ENCODE results near the gene DIPK1B. TPM values are rescaled to one million over a fixed set of nuclear protein-coding genes. Genes with fewer than 3 reads are reported as not detected.

Gene DIPK1B
- polyA plus RNA-seq, 1 donor from 2014 or later = 65.1 TPM

DNA sequence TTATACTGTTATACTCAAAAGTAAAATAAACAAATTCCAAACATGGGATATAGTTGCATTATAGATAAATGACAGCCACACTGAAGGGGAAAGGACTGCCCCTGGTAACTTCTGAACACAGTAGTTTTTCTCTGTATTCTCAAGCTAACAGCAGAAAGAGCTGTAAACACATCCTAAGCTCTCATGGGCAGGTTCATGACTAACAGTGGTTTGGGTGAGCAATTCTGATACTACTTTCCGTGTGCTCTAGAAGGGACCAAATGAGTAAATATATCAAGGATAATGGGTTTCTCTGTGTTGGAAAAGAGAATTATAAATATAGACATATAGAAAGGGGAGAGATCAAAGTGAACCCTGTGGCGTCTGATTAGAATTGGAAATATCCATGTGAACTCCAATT lies 38.2 kb downstream of the DIPK1B start:
- Histone ChIP-seq H3K9me2 (ENCODE audit: insufficient read depth, low read length) (no peaks in the 10 kb centered on the region), H4K20me1 (ENCODE audit: insufficient read depth) (no peaks in the 10 kb centered on the region), H3K9me3 (ENCODE audit: low read length) (no peaks in the 10 kb centered on the region), H2AFZ (ENCODE audit: low read depth, low read length) (no peak overlapping the region), H3K79me2 (replicated peaks; ENCODE audit: insufficient read depth, low read length) (no peaks in the 10 kb centered on the region), H3K27ac (ENCODE audit: low read length) (no peak overlapping the region), H3K4me2 (ENCODE audit: low read length) (no peak overlapping the region), H3K36me3 (ENCODE audit: insufficient read depth, low read length) (no peaks in the 10 kb centered on the region), H3K27me3 (ENCODE audit: insufficient read depth, low read depth, low read length) (no peaks in the 10 kb centered on the region), H3F3A (ENCODE audit: insufficient read depth, low read length, poor library complexity, severe bottlenecking) (no peaks in the 10 kb centered on the region), H3K4me3 (ENCODE audit: low read length) (no peak overlapping the region), H3K9ac (ENCODE audit: low read length) (no peak overlapping the region)
- TF ChIP-seq EZH2 (IDR thresholded peaks at IDR 0.05; ENCODE audit: borderline replicate concordance, insufficient read depth, low read length, poor library complexity, severe bottlenecking) (no peak), RAD21 (conservative IDR thresholded peaks at IDR 0.05) (no peak), SMC3 (conservative IDR thresholded peaks at IDR 0.05; ENCODE audit: poor library complexity) (no peak), MXI1 (conservative IDR thresholded peaks at IDR 0.05; ENCODE audit: poor library complexity, severe bottlenecking) (no peak), EP300 (conservative IDR thresholded peaks at IDR 0.05; ENCODE audit: poor library complexity, severe bottlenecking) (no peak), TAF1 (IDR thresholded peaks at IDR 0.05; ENCODE audit: low read depth) (no peak)
- TF ChIP-seq, protein P1, sequence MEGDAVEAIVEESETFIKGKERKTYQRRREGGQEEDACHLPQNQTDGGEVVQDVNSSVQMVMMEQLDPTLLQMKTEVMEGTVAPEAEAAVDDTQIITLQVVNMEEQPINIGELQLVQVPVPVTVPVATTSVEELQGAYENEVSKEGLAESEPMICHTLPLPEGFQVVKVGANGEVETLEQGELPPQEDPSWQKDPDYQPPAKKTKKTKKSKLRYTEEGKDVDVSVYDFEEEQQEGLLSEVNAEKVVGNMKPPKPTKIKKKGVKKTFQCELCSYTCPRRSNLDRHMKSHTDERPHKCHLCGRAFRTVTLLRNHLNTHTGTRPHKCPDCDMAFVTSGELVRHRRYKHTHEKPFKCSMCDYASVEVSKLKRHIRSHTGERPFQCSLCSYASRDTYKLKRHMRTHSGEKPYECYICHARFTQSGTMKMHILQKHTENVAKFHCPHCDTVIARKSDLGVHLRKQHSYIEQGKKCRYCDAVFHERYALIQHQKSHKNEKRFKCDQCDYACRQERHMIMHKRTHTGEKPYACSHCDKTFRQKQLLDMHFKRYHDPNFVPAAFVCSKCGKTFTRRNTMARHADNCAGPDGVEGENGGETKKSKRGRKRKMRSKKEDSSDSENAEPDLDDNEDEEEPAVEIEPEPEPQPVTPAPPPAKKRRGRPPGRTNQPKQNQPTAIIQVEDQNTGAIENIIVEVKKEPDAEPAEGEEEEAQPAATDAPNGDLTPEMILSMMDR (IDR thresholded peaks at IDR 0.05; ENCODE audit: poor library complexity, severe bottlenecking) = no peak
- TF ChIP-seq, protein P2, sequence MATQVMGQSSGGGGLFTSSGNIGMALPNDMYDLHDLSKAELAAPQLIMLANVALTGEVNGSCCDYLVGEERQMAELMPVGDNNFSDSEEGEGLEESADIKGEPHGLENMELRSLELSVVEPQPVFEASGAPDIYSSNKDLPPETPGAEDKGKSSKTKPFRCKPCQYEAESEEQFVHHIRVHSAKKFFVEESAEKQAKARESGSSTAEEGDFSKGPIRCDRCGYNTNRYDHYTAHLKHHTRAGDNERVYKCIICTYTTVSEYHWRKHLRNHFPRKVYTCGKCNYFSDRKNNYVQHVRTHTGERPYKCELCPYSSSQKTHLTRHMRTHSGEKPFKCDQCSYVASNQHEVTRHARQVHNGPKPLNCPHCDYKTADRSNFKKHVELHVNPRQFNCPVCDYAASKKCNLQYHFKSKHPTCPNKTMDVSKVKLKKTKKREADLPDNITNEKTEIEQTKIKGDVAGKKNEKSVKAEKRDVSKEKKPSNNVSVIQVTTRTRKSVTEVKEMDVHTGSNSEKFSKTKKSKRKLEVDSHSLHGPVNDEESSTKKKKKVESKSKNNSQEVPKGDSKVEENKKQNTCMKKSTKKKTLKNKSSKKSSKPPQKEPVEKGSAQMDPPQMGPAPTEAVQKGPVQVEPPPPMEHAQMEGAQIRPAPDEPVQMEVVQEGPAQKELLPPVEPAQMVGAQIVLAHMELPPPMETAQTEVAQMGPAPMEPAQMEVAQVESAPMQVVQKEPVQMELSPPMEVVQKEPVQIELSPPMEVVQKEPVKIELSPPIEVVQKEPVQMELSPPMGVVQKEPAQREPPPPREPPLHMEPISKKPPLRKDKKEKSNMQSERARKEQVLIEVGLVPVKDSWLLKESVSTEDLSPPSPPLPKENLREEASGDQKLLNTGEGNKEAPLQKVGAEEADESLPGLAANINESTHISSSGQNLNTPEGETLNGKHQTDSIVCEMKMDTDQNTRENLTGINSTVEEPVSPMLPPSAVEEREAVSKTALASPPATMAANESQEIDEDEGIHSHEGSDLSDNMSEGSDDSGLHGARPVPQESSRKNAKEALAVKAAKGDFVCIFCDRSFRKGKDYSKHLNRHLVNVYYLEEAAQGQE (IDR thresholded peaks at IDR 0.05; ENCODE audit: borderline replicate concordance) = no peak

DNA sequence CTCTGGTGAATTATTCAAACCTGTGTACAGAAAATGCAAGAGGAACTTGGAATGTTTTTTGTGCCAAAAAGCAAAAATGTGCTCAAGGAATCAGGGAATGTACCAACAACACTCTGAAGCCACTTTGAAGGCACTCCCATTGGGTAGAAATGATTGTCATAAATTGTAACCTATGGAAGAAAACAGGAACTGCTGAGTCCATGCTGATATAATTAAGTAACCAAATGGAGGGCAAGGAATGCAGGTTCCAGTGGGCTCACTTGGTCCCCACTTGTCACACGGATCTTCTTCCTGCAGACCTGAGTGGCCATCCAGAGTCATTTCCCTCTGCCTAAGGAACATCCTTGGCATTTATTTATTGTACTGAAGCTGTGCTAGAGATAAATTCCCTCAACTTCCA lies 38.9 kb downstream of the DIPK1B start:
- Histone ChIP-seq H3K27ac (ENCODE audit: low read length) (no peak overlapping the region), H4K20me1 (ENCODE audit: insufficient read depth) (no peaks in the 10 kb centered on the region)

More for the DNA sequence above, 38.9 kb downstream of the DIPK1B start:
- Histone ChIP-seq H3F3A (ENCODE audit: insufficient read depth, low read length, poor library complexity, severe bottlenecking) (no peaks in the 10 kb centered on the region), H3K4me2 (ENCODE audit: low read length) (no peak overlapping the region), H3K9me3 (ENCODE audit: low read length) (no peaks in the 10 kb centered on the region), H3K9ac (ENCODE audit: low read length) (no peak overlapping the region), H3K4me3 (ENCODE audit: low read length) (no peak overlapping the region), H3K27me3 (ENCODE audit: insufficient read depth, low read depth, low read length) (no peaks in the 10 kb centered on the region), H2AFZ (ENCODE audit: low read depth, low read length) (no peak overlapping the region), H3K79me2 (replicated peaks; ENCODE audit: insufficient read depth, low read length) (no peaks in the 10 kb centered on the region), H3K9me2 (ENCODE audit: insufficient read depth, low read length) (no peaks in the 10 kb centered on the region), H3K36me3 (ENCODE audit: insufficient read depth, low read length) (no peaks in the 10 kb centered on the region)
- TF ChIP-seq MXI1 (conservative IDR thresholded peaks at IDR 0.05; ENCODE audit: poor library complexity, severe bottlenecking) = no peak
- no peak for TF ChIP-seq SMC3 (conservative IDR thresholded peaks at IDR 0.05; ENCODE audit: poor library complexity)
- no peak for TF ChIP-seq RAD21 (conservative IDR thresholded peaks at IDR 0.05)
- no peak for TF ChIP-seq TAF1 (IDR thresholded peaks at IDR 0.05; ENCODE audit: low read depth)
- no peak for TF ChIP-seq EZH2 (IDR thresholded peaks at IDR 0.05; ENCODE audit: borderline replicate concordance, insufficient read depth, low read length, poor library complexity, severe bottlenecking)

Measured in neural cell (in vitro differentiated cells).